Panc1 (cell line): Measurements from ENCODE around the gene KRTAP2-1.
"Not testable (repeated sequence)": the region's sequence is repeated elsewhere in the genome, so short reads cannot be mapped to it uniquely, and the experiment has no call there.

Experiments
- CTCF ChIP-seq: fragments of 450-650 bp; IDR thresholded peaks from 2 replicates; pipeline ENCODE4 v1.5.1; 2017; ENCODE audit warnings: mild to moderate bottlenecking
- POLR2AphosphoS5 ChIP-seq: IDR thresholded peaks from 2 replicates; pipeline ENCODE4 v1.6.1; 2012; ENCODE audit warnings: mild to moderate bottlenecking, low read depth, low read length, moderate library complexity
- REST ChIP-seq, 2 experiments: IDR thresholded peaks; 2 replicates each; pipeline ENCODE4 v1.6.1; 2011 to 2012; ENCODE audit warnings: low read depth in 2 of 2, control low read depth in 1 of 2, low read length in 1 of 2, mild to moderate bottlenecking in 1 of 2, moderate library complexity in 1 of 2; ENCODE audit not compliant: insufficient read depth in 1 of 2
- SIN3A ChIP-seq: IDR thresholded peaks from 2 replicates; pipeline ENCODE4 v1.6.1; 2012; ENCODE audit warnings: low read depth, mild to moderate bottlenecking, low read length, moderate library complexity, borderline replicate concordance; ENCODE audit not compliant: insufficient read depth
- TCF7L2 ChIP-seq: IDR thresholded peaks from 2 replicates; pipeline ENCODE4 v1.6.1; 2011; ENCODE audit warnings: mild to moderate bottlenecking, low read depth, low read length, inconsistent platforms

- not testable (repeated sequence) for TF ChIP-seq CTCF; REST (IDR thresholded peaks at IDR 0.05; ENCODE audit: insufficient read depth in 1 of 2, low read depth in 2 of 2, low read length in 1 of 2); POLR2AphosphoS5; SIN3A; TCF7L2
These were observed 47.6 kb downstream of the KRTAP2-1 start, which contains the start of gene KRTAP3-2 for GRCh38 chr17:40999563-40999962.
